GM12874 (cell line): ENCODE results near the gene CTU2.
A peak's percentile ranks its signal among the peaks of the same experiment; 100 is the strongest.

ENCODE experiments used
- CTCF ChIP-seq: IDR thresholded peaks from 2 replicates; pipeline ENCODE4 v1.5.1; 2011; ENCODE audit warnings: low read depth, mild to moderate bottlenecking, control low read depth, low read length, moderate library complexity; ENCODE audit not compliant: insufficient read depth

The CTU2 gene

GRCh38 chr16:88706229-88706964 is at the start of gene CTU2, which contains the start of gene RNF166:
Gene CTU2, plus strand, starts transcription at chr16:88706503. Its CDS starts 28 bp downstream, at chr16:88706531.
Gene RNF166, minus strand, starts transcription at chr16:88706408. Its CDS starts 83 bp downstream, at chr16:88706325.
- no peak for TF ChIP-seq CTCF

GRCh38 chr16:88657371-88657770 is 48.9 kb upstream of the CTU2 start:
- no peak for TF ChIP-seq CTCF

GRCh38 chr16:88658714-88659113 is 47.6 kb upstream of the CTU2 start:
- TF ChIP-seq CTCF, result no peak

GRCh38 chr16:88659160-88659559 is 47.1 kb upstream of the CTU2 start:
- no peak for TF ChIP-seq CTCF

- TF ChIP-seq CTCF, result no peak
Observed at GRCh38 chr16:88661468-88661867, 44.8 kb upstream of the CTU2 start.

- no peak for TF ChIP-seq CTCF
Observed at GRCh38 chr16:88662222-88662842, 44.0 kb upstream of the CTU2 start.

GRCh38 chr16:88662843-88663606 is 43.3 kb upstream of the CTU2 start, which contains the start of gene MVD:
Gene MVD, minus strand, starts transcription at chr16:88663091. Its CDS starts 11 bp downstream, at chr16:88663080.
- peak; percentile 19; the same call in 1 of the 2 replicates for TF ChIP-seq CTCF
